Epidermal melanocyte (primary cell): Measurements from ENCODE around the gene SPAG4.
A peak's percentile ranks its signal among the peaks of the same experiment; 100 is the strongest.

ENCODE experiments used
- DNase-seq: peaks from one replicate; pipeline ENCODE4 v3.0.0; 2011; ENCODE audit warnings: low spot score; ENCODE audit not compliant: insufficient read length

The SPAG4 gene

DNA sequence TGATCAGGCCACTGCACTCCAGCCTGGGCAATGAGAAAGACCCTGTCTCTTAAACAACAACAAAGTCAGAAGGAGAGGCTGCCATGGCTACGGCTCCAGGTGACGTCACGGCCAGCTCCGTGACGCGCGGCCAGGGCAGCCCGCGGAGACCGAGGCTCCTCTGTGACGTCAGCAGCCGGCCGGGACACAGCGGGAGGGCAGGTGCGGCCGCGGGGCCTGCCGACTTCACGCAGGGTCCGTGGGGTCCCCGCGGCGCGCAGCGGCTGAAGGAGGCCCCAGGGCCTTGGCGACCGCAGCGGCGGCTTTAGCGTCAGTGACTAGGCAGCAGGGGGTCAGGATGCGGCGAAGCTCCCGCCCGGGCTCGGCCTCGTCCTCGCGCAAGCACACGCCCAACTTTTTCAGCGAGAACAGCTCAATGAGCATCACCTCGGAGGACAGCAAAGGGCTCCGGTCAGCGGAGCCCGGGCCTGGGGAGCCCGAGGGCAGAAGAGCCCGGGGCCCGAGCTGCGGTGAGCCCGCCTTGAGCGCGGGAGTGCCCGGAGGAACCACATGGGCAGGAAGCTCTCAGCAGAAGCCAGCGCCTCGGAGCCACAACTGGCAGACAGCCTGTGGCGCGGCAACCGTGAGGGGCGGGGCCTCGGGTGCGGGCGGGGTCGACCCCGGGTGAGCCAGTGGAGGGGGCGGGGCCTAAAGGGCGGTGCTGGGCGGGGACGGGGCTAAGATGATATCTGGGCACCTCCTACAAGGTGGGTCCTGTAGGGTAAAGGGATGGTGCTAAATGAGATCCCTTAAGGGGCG is at the start of gene SPAG4:
Gene SPAG4, plus strand, starts transcription at position 163 of the 798 bp plus-strand sequence. Its CDS starts 175 bp downstream, at position 338.
- DNase-seq: peak; percentile 95

DNA sequence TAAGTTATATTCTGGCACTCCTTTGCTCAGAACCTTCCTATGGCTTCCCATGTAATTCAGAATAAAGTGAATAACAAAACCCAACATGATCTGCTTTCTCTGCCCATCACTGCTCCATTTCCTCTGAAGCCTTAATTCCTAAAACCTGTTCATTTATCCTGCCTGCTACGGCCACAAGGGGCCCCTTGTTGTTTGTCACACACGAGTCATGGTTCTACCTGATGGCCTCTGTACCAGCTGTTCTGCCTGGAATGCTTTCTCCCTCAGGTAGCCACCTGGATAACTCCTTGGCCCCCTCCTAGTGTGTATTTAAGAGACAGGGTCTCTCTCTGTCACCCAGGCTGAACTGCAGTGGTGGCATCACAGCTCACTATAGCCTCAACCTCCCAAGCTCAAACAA is 47.0 kb upstream of the SPAG4 start:
- DNase-seq: peak; percentile 15

DNA sequence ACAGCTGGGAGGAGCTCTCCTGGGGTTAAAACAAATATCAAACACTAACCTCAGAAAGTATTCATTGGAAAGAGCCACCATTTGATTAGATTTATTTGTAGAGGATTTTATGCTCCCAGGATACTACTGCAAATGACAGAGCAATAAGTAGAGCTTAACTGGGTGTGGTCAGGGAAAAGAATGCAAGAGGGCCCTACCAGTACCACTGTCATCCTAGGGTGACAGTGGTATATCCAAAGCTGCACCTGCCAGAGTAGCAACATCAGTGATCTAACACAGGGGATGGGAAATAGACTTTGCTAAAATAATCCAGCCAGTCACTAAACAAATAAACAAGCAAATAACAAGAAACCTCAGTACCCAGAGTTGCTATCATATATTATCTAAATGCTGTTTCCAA is 44.1 kb upstream of the SPAG4 start:
- no peak for DNase-seq

DNA sequence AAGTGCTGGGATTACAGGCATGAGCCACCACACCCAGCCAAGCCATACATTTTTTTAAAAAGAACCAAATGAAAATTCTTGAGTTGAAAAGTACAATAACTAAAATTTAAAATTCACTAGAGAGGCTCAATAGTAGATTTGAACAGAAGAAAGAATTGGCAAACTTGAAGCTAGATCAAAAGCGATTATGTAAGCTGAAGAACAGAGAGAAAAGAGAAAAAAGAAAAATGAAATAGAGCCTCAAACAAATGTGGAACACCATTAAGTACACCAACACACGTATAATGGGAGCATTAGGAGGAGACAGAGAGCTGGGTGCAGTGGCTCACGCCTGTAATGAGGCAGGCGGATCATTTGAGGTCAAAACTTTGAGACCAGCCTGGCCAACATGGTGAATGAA is 42.8 kb upstream of the SPAG4 start:
- no peak for DNase-seq

GRCh38 chr20:35575958-35576357 is 39.7 kb upstream of the SPAG4 start:
- DNase-seq: no peak

- no peak for DNase-seq
Measured at GRCh38 chr20:35576816-35577215, 38.8 kb upstream of the SPAG4 start.

DNA sequence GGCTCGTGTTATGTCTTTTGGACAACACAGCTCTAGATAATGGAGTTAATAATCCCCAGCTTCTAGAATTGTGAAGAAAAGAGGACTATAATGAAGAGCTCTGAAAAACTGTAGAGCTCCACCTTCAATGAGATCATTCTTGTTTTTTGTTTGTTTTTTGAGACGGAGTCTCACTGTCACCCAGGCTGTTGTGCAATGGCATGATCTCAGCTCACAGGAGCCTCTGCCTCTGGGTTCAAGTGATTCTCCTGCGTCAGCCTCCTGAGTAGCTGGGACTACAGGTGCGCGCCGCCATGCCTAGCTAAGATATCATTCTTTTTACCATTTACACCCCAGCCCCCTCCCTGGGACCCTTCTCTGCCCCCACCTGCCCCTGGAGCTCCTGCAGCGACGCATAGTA is 37.2 kb upstream of the SPAG4 start:
- DNase-seq: peak; percentile 10

DNA sequence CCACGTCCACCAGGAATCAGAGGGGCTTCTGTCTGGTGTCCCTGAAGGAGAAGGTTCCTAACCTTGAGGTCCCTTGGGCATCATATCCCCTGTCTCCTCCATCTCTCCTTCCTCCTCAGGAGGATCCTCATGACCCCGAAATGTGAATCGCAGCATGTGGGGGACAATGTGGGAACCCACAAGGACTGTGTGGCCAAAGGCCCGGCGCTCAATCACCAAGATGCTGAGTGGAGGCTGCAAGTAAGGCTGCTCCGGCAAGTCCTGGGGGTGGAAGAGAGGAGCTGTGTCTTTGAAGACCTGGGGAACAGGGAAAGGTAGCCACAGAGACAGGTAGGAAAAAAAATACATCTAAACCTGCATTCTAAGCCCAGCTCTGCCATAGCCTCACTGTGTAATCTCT is 36.4 kb upstream of the SPAG4 start:
- DNase-seq: no peak

DNA sequence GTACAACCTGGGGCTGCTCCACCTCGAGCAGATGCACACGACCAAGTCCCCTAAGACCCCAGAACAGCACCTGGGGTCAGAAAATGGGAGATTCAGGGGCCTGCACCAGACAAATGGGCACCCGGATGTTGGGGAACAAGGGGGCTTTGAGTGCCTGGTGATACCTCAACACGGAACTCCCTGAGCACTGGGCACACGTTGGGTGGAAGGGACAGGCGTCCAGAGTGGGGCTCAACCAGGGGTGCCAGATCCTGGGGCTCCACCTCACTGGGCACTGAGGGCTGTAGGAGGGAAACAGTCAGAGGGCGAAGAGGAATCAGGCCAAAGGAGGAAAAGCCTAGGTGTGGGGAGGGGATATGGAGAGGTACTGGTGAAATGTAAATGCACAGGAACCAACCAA is 33.5 kb upstream of the SPAG4 start:
- DNase-seq: no peak

DNA sequence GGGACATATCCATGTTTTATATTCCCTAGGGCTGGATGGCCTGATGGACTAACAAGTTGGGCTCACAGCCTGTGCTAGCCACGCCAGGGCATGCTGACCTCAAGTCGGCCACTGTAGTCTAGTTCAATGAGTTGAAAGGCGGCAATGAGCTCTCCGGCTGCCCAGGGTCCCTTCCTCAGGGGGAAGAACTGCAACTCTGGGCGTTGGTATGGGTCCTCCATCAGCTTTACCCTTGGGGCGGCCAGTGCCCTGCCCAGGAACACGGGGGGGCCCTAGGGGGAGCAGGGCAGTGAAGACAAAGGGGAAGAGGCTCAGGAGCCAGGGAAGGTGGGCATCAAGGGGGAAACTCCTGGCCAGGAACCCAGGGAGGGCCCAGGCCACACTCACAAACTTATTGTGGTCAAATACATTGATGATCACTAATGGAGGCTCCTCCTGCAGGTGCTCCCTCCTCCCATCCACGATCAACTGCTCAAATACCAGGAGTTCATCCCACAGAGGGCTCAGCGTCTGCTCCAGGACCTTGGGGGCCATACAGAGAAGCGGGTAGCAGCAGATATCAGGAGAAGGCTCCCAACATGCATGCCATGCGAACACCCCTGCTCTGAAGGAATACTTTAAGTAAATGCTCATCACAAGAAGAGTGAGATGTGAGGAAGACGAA is 32.8 kb upstream of the SPAG4 start:
- no peak for DNase-seq

DNA sequence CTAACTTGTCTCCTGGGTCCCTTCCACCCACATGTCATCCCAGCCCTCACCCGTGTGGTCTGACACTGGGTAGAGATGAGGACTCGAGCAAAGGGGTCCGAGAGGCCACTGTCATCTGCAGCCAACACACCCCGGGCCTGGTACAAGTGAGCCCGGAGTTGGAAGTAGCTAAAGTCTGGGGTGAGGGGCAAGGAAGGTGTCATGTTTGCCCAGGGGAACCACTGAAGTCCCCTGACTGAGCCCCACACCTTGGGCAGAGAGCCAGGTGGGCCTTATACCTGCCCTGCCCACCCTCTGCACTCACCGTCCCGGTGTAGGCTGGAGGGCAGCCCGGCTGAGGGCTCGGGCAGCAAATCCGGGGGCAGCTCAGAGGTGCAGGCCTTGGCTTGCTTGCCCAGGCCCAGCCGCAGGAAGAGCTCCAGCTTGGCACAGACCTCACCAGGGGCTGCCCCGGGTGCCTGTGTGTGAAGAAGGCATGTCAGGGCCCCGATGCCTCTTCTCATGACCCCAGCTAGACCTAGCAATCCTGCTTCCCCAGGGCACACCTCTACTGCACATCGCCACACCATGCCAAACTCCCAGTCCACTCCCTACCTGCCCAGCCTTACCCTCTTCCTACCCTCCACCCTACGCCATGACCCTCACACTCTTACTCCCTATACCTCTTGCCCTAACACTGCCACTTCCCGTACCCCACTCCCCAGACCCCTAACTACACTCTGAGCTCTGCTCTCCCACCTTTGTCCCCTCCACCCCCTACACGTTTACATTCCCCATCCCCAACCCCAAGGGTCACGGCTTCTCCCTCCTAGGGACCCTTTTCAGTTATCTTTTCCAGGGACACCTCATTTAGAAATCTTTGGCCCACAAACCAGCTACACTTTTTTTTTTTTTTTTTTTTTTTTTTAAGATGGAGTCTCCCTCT is 31.7 kb upstream of the SPAG4 start:
- DNase-seq: no peak

DNA sequence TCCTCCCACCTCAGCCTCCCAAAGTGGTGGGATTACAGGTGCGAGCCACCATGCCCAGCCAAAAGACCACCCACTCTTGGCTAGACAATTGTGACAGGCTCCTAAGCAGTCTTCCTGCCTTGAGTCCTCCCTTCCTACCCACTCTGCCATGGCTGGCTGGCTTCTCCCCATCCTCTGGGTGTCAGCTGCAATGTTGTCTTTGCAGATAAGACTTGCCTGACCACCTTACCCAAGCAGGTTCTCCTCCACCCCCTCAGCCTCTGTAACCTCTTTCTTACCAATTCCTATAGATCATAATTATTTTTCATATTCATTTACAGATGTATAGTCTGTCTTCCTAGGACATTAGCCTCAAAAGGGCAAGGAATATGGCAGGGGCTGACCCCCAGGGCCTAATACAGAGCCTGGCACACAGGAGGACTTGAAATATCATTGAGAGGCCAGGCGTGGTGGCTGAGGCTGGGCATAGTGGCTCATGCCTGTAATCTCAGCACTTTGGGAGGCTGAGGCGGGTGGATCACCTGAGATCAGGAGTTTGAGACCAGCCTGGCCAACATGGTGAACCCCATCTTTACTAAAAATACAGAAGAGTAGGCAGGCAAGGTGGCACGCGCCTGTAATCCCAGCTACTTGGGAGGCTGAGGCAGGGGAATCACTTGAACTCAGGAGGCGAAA is 28.7 kb upstream of the SPAG4 start:
- DNase-seq: no peak

DNA sequence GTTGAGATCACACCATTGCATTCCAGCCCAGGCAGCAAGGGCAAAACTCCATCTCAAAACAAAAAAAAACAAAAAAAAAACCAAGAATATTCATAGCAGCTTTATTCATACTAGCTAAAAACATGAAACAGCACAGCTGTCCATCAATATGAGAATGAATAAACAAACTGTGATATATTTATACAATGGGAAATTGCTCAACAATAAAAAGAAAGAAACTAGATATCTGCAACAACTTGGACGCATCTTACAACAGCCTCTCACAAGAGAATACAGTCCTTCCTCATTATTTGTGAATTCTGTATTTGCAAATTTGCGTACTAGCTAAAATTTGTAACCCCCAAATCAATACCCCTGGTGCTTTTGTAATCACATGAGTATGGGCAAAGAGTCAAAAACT is 28.2 kb upstream of the SPAG4 start:
- no peak for DNase-seq

- no peak for DNase-seq
Measured at GRCh38 chr20:35588397-35588796, 27.2 kb upstream of the SPAG4 start.

DNA sequence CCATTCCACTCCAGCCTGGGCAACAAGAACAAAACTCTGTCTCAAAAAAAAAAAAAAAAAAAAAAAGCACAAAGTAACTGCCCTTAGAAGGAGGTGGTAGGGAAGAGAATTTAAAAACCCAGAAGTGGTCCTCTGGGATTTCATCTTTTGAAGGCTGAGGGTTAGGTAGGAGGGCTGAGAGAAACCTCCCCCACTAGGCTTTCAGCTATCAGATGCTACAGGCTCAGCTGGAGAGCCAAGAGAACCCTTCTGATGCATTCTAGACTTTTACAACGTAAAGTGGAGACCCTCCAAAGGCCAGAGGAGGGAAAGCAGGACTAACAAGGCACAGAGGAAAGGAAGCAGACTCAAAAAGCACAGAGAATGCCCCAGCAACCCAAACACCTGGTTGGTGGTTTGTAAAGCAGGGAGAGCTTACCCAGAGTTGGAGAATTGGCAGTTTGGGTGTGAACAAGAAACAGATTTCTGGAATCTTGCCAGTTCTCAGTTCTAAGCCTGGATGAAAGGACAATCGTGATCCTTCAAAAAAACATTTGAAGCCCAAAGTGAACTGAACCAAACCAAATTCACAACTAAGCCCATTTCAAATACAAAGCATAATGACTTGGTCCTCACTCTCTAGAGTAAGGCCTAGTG is 23.2 kb upstream of the SPAG4 start:
- no peak for DNase-seq

- DNase-seq: no peak
Measured at GRCh38 chr20:35595456-35595855, 20.2 kb upstream of the SPAG4 start.

DNA sequence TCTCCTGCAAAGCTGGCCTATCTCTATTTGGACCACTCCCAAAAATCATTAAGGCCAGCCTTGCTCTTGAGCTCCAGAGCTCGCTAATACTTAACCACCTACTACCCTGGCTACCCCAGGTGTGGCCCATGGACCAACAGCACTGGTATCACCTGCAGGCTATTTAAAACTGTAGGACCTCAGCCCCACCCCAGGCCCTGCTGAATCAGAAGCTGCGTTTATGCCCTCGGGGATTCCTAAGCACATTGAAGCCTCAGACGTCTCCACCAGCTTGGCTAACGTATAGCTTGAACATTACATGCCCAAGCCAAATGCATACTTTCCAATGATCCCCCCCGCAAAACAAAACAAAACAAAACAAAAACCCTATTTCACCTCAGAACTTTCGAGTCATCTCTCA is 19.7 kb upstream of the SPAG4 start:
- no peak for DNase-seq

DNA sequence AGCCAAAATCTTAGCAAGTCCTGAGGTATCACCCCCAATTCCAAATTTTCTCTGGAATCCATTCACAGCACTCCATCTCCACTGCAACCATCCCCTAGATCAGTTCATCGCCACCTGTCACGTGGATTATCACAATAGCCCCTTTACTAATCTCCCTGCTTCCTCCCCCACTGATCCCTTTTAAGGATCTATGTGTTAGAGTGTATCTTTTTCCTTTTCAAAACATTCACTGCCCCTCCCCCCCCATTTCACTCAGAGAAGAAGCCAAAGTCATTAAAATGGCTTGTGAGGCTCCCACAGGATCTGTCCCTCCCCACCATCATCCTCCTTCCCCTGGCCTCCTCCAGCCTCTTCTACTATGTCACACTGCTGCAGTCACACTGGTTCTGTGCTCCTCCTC is 18.4 kb upstream of the SPAG4 start:
- no peak for DNase-seq

- no peak for DNase-seq
Measured at GRCh38 chr20:35598476-35598875, 17.2 kb upstream of the SPAG4 start.

DNA sequence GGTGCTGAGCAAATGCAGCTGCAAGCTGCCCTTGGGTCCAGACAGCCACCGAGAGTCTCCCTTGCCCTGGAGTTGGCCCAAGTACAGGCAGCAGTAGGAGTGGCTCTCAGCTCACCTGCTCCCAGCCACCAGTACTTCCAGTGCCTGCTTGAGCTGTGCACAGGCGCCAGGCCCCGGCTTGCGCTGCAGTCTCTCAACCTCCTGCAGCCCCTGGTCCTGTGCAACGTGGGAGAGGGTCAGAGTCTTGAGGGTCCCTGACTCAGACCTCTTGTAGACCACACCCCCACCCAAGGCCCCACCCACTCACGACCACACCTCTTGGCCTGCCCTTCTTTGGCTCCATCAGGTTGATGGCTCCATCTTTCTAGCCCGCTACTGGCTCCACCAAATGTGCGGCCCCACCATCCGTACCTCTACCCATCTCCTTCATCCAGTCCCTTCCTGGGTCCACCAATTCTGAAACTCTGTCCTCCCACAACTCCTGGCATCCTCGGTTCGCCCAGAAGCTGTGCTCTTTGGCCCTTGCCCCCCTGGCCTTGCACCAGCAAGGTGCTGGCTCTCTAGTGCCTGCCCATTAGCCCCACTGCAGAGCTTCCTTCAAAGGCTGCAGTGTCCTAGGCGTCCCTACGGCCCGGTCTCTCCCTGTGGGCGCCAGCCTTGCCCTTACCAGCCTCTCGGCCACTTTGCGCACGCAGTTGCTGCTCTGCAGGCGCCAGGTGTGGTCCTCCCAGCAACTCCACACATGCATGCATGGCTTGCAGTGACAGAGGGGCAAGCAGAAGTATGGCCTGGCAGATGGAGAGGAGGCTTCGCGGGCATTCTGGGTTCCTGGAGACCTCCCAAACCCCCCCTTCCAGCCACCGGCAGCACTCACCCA is 16.5 kb upstream of the SPAG4 start:
- no peak for DNase-seq
